A673 (cell line): ENCODE data around the gene ERICH3. TPM values are rescaled to one million over a fixed set of nuclear protein-coding genes. Genes with fewer than 3 reads are reported as not detected.

ENCODE experiments used
- BruUV-seq: library from RNA; stranded (reverse); fragments of 400-500 nt; replicated peaks from 2 replicates; lab custom pipeline; 2021; lab: Mats Ljungman, UMichigan
- CTCF ChIA-PET: fragments of 300-600 bp; sonication (Branson Sonifier 250); formaldehyde crosslinking; loops from one replicate; lab custom pipeline; 2022; ENCODE audit warnings: antibody characterized with exemption; lab: Charles Lee
- POLR2A ChIA-PET: fragments of 300-600 bp; sonication (Branson Sonifier 250); formaldehyde crosslinking; loops from one replicate; lab custom pipeline; 2022; ENCODE audit warnings: antibody characterized with exemption; ENCODE audit not compliant: low non-redundant PET; lab: Charles Lee
- DNase-seq: peaks from one replicate; pipeline ENCODE4 v3.0.0-alpha.2; 2015; ENCODE audit warnings: low spot score
- H3K27ac ChIP-seq: fragments of 200-600 bp; sonication (generic); 2 replicates; pipeline ENCODE4 v1.5.1; 2016; ENCODE audit warnings: mixed run types, low read depth, mild to moderate bottlenecking, mixed read lengths, antibody characterized with exemption, low read length; ENCODE audit not compliant: poor library complexity, severe bottlenecking
- H3K27me3 ChIP-seq: fragments of 200-600 bp; sonication (generic); replicated peaks from 2 replicates; pipeline ENCODE4 v1.6.1; 2017; ENCODE audit warnings: mixed run types, low read depth, mild to moderate bottlenecking, mixed read lengths, antibody characterized with exemption, low read length; ENCODE audit not compliant: insufficient read depth, poor library complexity
- H3K36me3 ChIP-seq: fragments of 200-600 bp; sonication (generic); 2 replicates; pipeline ENCODE4 v1.6.1; 2016; ENCODE audit warnings: mixed run types, mild to moderate bottlenecking, mixed read lengths, antibody characterized with exemption, low read length; ENCODE audit not compliant: insufficient read depth, poor library complexity, severe bottlenecking
- H3K4me1 ChIP-seq: fragments of 200-600 bp; sonication (generic); 2 replicates; pipeline ENCODE4 v1.6.1; 2017; ENCODE audit warnings: mixed run types, mild to moderate bottlenecking, mixed read lengths, antibody characterized with exemption, low read length; ENCODE audit not compliant: insufficient read depth, poor library complexity, severe bottlenecking
- H3K4me3 ChIP-seq: fragments of 200-600 bp; sonication (generic); 2 replicates; pipeline ENCODE4 v1.5.1; 2016; ENCODE audit warnings: low read depth, mixed run types, mild to moderate bottlenecking, mixed read lengths, low read length; ENCODE audit not compliant: poor library complexity, severe bottlenecking
- H3K9me3 ChIP-seq: fragments of 200-600 bp; sonication (generic); 2 replicates; pipeline ENCODE4 v1.6.1; 2016; ENCODE audit warnings: mixed run types, low read depth, mild to moderate bottlenecking, mixed read lengths, antibody characterized with exemption, low read length; ENCODE audit not compliant: poor library complexity, severe bottlenecking
- CTCF ChIP-seq: fragments of 300-800, 200-600 bp; sonication (generic); conservative IDR thresholded peaks from 2 replicates; pipeline ENCODE4 v1.5.1; 2017; ENCODE audit warnings: low read depth, mild to moderate bottlenecking, antibody characterized with exemption, low read length, moderate library complexity, mixed read lengths
- EZH2 ChIP-seq: fragments of 200-600 bp; sonication (generic); IDR thresholded peaks from 2 replicates; pipeline ENCODE4 v1.6.1; 2017; ENCODE audit warnings: borderline replicate concordance, low read depth, mild to moderate bottlenecking, mixed read lengths, antibody characterized with exemption, low read length; ENCODE audit not compliant: poor library complexity, severe bottlenecking
- intact Hi-C: fragments of 100-400 bp; cut with micrococcal nuclease; formaldehyde crosslinking; loops from one replicate; pipeline ENCODE4 v1.10.0; 2022; ENCODE audit not compliant: unreplicated experiment
- total RNA-seq: library from RNA; stranded (reverse); gene quantifications from 2 replicates; pipeline ENCODE4 v1.2.3, GENCODE V29; 2021

ERICH3 gene
- total RNA-seq, 1 experiment from 2014 or later: not detected

DNA sequence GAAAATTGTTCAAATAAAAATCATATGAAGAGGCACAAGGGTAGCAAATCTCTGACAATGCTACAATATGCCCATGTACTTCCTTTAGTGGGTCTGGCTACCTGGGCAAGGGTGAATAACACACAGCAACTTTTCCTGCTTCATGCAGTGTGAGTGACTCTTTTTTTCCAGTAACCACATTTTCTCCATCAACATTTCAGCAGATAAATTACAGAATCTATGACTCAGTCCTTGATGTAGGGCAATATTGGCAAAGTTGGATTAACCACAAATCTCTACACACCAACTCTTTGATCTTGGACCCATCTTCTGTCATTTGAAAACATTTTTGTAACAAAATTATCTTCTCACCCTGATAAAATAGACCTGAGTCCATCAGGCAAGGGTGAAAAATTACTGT is 31.7 kb downstream of the ERICH3 start:
- H3K36me3 ChIP-seq: no peaks in the 10 kb centered on the region
- no peak for DNase-seq
- H3K4me1 ChIP-seq: no peaks in the 10 kb centered on the region
- H3K27me3 ChIP-seq: peaks cover 15% of the 10 kb centered on the region
- no peaks in the 10 kb centered on the region for H3K9me3 ChIP-seq
- no peak overlapping the region for H3K27ac ChIP-seq
- no peak for TF ChIP-seq EZH2
- H3K4me3 ChIP-seq: no peak overlapping the region
- ChIA-PET POLR2A (no interaction called here), CTCF (no interaction called here)
- intact Hi-C loops: no loop called here
- no TSS peak for BruUV-seq

GRCh38 chr1:74641161-74641560 is 32.4 kb downstream of the ERICH3 start:
- no TSS peak for BruUV-seq

GRCh38 chr1:74637296-74637695 is 36.3 kb downstream of the ERICH3 start:
- POLR2A ChIA-PET: no interaction called here
- CTCF ChIA-PET: no interaction called here
- H3K27ac ChIP-seq: no peak overlapping the region
- TF ChIP-seq CTCF: no peak
- DNase-seq: peak; percentile 22
- H3K4me3 ChIP-seq: no peak overlapping the region
- BruUV-seq: no TSS peak
- intact Hi-C loops: no loop called here
- H3K36me3 ChIP-seq: no peaks in the 10 kb centered on the region
- no peaks in the 10 kb centered on the region for H3K9me3 ChIP-seq
- peaks cover 5% of the 10 kb centered on the region for H3K27me3 ChIP-seq
- no peaks in the 10 kb centered on the region for H3K4me1 ChIP-seq

More at GRCh38 chr1:74641161-74641560, 32.4 kb downstream of the ERICH3 start:
- no peak for TF ChIP-seq EZH2
- no peak for TF ChIP-seq CTCF
- POLR2A ChIA-PET: no interaction called here
- no peak overlapping the region for H3K4me3 ChIP-seq
- CTCF ChIA-PET: no interaction called here
- no peaks in the 10 kb centered on the region for H3K9me3 ChIP-seq
- no peak overlapping the region for H3K27ac ChIP-seq
- no peaks in the 10 kb centered on the region for H3K36me3 ChIP-seq
- no peaks in the 10 kb centered on the region for H3K4me1 ChIP-seq
- DNase-seq: no peak
- intact Hi-C loops: no loop called here
- peaks cover 15% of the 10 kb centered on the region for H3K27me3 ChIP-seq

- TF ChIP-seq EZH2: no peak
- TF ChIP-seq CTCF: no peak
- intact Hi-C loops: no loop called here
- ChIA-PET POLR2A (no interaction called here), CTCF (no interaction called here)
- no peaks in the 10 kb centered on the region for H3K36me3 ChIP-seq
- no peaks in the 10 kb centered on the region for H3K4me1 ChIP-seq
- no peaks in the 10 kb centered on the region for H3K9me3 ChIP-seq
- BruUV-seq: no TSS peak
- H3K4me3 ChIP-seq: no peak overlapping the region
- no peak overlapping the region for H3K27ac ChIP-seq
- peaks cover 4% of the 10 kb centered on the region for H3K27me3 ChIP-seq
- DNase-seq: no peak
Measured at GRCh38 chr1:74629283-74629682, 44.3 kb downstream of the ERICH3 start.
